DMS53 (cell line): ENCODE measurements around the gene TBC1D14.
"Not testable (repeated sequence)": the region's sequence is repeated elsewhere in the genome, so short reads cannot be mapped to it uniquely, and the experiment has no call there.

Experiments
- DNase-seq: peaks from one replicate; lab custom pipeline; 2025; lab: John Stamatoyannopoulos, UW

TBC1D14 gene

DNA sequence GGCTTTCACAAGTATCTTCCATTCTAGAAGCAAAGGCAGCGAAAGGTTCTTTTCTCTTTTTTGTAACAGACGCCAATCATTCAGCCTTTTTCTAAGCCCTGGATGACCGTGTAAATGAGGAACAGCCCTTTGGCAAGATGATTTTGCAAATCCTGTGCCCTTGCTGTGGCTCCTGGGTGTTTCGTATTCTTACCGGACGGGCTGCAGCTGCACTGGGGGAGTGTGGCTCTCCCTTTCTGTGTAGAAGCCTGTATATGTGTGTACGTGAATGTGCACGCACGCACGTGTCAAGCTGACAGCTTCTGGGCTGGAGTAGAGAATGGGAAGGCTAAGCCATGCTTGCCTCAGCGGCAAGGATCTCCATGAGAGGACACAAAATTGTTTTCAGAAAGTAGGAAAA, 150.0 kb downstream of the TBC1D14 start:
- no peak for DNase-seq

DNA sequence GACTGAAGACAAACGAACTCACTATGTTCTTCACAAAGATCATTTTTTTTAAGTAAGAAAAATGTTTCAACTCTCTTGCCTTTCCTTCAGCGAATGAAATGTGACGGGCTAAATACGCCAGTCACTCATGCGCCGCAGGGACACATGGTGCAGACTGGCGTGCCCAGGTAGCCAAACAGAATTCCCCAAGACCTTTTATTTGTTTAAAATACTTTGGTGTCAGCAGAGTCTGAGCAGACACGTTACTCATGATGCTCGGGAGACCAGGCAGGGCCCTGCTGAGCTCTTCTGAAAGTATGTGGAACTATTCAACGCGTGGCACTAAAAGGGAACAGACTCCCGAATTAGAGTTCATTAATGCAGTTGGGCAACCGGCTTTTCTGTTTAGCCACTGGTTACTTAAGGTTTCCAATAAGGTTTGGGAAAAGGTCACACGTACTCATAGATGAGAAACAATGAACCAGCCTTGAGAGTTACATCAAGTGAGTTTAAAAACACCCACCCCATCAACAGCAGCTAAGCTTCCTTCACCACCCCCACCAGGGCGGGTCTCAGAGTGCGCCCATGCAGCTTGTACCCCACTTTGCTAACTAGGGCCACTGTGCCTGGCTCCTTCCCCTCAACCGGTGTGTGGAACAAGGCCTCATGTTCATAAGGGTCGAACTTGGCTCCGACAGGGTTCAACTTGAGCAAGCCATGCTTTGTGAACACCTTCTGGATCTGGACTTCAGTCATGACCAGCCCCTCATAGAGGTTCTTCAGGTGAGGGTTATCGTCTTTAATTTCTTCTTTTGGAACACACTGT, 150.9 kb downstream of the TBC1D14 start:
- no peak for DNase-seq

DNA sequence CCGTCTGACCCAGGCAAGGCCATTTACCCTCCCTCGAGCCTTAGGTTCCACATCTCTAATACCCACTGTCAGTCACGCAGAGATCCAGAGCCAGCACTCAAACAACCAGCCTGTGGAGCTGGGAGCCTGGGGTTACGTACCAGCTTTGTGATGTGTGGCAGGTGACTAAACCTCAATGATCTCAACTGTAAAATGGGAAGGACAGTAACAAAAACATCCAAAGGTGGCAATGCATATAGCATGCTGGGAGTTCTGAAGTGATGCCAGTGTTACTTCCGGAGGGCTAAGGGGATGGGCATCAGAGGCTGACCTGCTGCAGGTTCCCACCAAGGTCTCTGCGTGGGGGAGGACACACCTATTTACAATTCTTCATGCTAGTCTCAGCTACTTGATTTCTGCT, 152.2 kb downstream of the TBC1D14 start:
- DNase-seq: no peak

DNA sequence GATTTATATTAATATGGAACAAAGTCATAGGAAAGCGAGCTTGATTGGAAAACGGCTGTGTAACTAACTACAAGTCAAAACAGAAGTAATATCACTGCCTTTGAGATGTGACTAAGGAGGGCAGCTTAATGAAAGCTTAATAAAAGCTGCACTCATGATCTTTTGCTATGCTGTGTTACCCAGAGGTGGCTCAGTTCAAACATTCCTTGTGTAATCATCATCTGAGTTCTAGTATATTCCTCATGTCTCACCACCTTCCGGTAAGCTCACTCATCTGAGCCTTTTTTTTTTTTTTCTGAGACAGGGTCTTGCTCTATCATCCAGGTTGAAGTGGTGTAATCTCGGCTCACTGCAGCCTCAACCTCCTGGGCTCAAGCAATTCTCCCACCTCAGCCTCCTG, 153.2 kb downstream of the TBC1D14 start:
- DNase-seq: no peak

DNA sequence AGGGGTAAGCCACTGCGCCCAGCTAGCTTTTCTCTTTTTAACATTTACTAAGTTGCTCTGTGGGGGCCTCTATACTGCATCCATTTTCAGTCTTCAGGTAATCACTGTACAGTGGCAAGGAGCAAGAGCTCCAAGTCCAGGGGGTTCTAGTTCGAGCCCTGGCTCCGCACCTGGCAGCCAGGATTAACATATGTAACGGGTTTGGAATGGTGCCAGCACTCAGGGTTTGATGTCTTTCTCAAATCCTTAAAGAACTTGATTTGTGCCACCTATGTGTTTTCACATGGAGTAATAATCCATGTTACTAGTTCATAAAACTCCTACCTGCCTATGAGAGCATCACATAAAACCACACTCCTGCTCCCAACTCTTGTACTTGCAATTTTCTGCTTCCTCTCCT, 153.7 kb downstream of the TBC1D14 start:
- no peak for DNase-seq

DNA sequence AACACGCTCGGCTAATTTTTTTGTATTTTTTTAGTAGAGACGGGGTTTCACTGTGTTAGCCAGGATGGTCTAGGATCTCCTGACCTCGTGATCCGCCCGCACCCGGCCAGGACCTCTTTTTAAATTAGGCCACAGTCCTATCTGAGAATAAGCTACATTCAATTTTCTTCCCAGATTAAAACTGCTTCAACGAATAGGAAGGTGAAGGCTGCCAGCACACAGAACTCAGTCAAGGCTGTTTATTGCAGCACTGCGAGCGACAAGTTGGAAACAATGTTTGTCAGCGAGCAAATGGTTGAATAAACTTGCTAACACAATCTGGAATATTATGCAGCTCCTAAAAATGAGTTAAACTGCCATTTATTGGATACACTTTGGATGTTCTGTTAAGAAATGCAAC, 156.4 kb downstream of the TBC1D14 start:
- DNase-seq: no peak

DNA sequence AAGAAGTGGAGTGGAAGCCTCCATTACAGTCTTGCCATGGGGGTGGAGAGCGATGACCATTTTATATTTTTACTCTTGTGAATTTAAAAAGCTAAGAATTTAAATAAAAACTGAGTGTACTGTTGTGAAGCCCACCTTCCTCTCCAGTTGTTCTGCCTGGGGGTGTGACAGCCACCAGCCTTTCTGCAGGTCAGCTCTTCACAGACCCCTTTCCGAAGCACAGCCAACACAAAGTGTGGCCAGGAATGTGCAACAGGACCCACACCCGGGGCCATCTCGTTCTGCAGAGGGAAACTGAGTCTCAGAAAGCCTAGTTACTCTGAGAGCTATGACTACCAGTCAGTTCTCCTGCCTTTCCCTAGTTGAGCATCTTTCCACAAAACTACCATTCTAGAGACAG, 156.9 kb downstream of the TBC1D14 start:
- DNase-seq: no peak

DNA sequence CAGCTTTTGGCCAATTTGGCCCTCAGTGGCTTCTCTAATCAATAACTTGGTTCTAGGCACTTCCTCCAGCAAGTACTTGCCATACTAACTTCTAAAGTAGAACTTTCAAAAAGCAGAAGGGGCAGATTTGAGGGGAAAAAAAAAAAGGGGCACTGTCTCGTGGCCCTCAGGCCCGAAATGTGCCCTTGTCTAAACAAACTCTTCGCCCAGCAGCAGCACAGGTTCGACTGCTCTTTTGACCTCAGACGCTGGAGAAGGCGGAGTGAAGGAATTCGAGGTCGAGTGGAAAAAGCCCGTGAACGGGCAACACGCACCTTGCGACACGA, 157.5 kb downstream of the TBC1D14 start:
- no peak for DNase-seq

DNA sequence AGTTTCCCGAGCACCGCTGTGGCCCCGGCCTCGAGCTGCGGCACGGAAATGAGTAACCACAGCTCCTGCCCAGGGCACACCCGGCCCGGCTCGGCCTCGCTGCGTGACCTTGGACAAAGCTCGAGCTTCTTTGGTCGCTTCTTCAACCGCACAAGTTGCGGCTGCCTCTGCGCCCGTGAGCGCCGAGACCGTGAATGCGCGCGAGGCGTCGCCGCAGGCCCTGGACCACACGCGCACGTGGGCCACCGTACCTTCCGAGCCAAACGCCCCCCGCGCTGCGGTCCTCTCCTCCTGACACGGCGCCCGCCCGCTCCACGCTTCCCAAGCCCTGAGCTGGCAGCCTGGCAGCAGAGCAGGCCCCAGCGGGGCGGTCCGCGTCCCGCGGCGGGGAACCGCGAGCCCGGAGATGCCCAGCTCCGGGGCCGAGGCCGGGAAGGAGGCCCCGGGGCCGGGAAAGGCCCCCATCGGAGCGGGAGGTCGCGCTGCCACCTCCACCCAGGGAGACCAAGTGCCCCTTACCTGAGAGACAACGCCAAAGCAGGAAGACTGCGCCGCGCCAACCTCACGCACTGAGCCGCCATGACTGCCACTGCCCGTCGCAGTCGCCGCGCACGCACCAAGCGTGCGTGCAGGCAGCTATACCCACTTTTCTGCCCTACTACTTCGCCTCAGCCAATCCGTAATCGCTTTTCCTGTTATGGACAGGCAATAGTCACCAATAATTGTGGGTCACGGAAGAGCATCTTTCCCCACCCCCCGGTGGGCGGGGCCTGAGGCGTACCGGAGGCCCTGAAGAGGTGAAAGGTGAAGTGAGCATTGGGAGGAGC, 158.0 kb downstream of the TBC1D14 start, which contains the start of gene GRPEL1:
Gene GRPEL1, minus strand, starts transcription at position 613 of the 827 bp plus-strand sequence. Its CDS starts 32 bp downstream, at position 581.
- DNase-seq: peak; percentile 100

DNA sequence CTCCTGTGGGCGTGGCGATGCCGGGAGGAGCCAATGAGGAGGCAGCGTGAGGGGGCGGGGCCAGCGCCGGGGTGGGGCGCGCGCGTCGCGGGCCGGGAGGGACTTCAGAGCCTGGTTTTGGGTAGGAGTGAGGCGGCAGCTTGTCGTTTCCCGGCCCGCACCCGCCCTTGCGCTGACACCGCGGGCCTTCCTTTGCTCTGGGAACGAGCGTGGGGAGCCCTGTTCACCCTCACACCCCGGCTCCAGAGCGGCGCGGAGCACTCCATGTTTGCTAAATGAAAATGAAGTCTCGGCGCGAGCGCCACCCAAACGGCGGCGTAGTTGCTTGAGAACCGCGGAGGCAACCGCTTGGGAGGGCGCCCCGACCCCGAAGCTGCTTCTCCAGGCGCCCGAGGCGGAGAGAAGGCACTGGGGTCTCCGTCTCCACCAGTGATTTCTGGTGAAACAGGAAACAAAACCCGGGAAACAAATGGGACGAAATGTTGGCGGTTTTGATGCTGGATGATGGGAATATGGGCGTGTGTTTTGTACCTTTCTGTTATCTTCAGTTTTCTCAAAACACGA, 158.7 kb downstream of the TBC1D14 start:
- no peak for DNase-seq

DNA sequence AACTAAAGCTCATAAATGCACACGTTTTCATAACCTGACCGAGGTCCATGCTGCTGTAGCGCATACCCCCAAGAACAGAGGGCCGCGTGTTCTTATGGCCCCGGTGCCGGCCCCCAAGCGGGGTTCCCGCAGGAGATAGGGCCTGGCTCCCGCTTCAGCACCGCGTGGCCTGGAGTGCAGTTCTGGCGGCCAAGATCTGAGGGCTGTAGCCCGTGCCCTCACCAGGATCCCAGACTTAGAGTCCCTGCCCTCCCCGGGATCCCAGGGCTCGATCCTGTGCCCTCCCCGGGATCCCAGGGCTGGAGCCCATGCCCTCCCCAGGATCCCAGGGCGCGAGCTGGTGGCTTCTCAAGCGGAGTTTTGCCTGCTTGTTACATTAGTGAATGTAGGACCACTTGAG, 159.3 kb downstream of the TBC1D14 start:
- peak; percentile 61 for DNase-seq

DNA sequence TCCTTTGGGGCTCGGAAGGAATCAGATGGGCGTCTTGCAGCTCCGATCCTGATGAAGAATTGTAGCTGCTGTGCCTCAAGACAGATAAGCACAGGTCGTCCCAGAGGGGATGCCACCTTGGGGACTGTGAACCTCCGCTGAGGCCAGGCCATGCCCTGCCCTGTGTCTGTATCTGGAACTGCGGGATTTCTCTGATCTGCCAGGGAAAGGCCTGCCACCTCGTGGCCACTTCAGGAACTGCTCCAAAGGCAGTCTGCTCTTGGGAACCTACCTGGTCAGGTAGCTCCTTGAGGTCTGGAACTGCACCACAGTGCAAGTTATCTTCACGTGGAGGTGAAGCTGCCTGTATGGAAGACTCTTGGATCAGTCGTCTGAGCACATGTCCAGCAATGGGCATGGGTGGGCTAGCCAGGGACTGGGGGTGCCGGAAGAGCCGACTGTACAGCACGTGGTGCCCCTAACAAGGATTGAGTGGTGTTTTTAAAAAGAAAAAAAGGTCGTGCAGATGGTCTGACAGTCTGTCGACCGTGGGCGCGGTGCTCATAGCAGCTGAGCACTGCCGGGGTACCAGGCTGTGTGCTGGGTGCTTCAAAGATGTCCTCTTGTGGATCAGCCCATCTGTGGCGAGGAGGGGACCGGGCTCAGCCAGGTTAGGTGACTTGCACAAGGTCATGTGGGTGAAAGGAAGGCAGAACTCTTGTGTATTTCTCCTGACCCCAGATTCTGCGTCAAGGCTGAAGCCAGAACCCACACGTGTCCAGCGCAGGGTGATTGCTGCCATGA, 161.3 kb downstream of the TBC1D14 start:
- DNase-seq: peak; percentile 95

DNA sequence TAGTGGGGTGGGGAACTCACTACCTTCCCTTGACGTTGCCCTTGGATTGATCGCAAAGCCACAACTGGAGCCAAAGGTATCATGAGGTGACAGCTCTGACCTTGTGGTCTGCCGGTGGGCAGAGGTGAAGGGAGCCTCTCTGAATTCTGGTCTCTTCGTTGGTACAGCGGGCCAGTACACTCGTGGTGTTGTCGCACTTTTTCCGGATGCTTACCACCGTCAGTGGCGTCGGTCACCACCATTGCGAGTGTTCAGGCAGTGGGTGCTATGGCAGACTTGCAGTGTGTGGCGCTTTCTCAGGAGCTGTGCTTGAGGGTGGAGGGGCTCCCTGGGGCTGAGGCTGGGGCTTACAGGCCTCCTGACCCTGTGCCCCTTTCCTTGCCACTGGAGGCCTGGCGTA, 163.4 kb downstream of the TBC1D14 start:
- no peak for DNase-seq

DNA sequence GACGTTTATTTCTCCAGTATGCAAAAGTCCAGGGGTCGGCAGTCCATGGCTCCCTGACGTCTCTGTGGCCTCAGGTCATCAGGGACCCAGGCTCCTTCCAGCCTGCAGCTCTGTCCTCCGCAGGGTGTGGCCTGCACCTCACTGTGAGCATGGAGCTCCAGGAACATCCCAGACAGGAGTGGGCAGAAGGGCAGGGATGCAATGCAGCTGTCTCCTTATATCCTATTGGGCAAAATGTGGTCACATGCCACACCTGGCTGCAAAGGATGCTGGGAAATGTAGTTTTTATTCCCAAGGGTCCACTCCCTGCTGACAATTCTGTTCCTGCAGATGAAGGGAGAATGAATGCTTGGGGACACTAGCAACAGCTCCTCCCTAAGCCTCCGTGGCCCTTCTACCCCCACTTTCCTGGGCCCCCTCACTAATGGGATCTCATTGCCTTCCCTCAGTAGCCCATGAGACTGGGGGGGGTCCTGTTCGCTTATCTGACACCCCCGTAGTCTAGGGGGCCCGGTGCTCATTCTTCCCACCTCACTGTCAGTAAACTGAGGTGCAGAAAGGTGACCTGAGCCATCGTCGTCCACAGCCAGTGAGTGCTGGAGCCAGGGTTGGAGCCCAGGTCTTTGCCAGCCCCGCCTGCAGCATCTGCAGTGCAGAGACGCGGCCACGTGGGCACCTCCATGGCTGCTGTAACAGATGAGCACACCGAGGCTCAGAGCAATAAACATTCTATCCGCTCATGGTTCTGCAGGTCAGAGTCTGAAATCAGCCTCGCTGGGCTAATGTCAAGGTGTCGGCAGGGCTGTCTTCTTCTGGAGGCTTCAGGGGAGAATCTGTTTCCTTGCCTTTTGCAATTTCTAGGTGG, 164.1 kb downstream of the TBC1D14 start:
- peak; percentile 86 for DNase-seq

DNA sequence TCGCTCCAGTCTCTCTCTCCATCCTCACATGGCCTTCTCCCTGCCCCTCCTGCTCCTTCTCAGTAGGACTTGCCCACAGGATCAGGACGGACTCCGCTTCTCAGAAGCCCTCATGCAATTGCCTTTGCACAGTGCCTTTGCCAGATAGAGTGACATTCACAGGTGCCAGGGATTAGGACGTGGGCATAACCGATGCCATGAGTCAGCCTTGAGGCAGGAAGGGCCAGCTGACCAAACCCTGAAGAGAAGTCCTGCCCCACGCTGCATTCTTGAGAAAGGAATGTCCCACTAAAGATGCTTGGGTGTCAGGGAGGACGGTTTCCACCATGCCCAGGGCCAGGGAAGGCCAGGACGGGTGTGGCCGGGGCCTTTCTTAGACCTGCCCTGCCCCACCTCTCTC, 164.8 kb downstream of the TBC1D14 start:
- no peak for DNase-seq

DNA sequence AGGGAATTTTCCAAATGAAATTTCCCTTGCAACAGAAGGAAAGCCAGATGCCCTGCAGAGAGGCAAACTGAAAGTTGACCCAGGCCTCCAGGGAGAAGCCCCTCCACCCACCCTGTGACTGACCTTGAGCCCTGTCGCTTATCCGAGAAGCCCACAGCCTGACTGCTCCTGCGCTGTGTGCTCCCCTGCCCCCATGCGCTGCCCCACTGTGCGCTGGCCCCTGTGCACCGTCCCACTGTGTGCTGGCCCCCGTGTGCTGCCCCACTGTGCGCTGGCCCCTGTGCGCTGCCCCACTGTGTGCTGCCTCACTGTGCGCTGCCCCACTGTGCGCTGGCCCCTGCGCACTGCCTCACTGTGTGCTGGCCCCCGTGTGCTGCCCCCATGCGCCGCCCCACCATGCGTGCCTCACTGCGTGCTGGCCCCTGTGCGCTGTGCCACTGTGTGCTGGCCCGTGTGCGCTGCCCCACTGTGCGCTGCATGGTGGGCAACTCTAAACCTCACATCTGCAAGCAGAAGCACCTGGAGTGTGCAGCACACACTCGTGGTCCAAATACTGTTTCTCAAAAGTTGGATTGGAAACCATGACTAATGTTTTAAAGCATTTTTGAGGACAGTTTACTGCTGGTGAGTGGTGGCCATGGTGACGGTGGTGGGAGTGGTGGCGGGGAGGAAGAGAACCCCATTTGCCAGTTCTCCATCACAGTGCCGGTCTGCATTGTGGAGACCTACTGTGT, 166.5 kb downstream of the TBC1D14 start:
- DNase-seq: no peak

DNA sequence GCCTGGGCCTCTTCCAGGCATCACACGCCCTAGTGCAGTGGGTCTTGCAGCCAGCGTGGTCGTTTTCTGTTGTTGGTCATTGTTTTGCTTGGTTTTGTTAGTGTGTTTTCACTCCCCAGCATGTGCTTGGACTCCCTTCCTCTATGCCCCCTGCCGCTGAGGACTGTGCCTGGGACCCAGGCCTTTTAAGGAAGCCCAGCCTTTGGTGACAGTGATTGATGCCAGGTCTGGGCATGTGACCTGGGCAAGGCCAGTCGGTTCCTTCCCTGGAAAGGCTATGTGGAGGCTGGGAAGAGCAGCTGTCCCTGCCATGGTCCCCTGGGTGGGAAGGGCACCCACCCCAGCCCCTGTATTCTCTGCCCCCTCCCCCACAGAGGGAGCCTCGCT, 167.1 kb downstream of the TBC1D14 start:
- DNase-seq: no peak

DNA sequence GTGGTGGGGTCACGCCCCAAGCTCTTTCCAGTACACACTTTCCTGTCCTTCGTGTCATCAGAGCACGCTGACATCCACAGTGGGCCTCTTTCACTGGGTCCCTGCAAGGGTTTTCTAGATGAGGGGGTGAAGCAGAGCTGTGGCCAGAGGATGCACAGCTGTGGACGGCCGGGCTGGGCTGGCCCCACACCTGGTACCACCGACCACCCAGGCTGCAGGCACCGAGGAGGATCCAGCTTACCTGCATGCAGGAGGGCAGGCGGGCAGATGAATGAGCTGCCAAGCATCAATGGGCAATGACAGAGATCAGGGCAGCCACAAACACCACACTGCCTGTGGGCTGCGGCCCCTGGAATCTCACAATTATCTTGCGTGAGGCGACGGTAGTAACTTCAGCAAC, 167.7 kb downstream of the TBC1D14 start:
- no peak for DNase-seq

DNA sequence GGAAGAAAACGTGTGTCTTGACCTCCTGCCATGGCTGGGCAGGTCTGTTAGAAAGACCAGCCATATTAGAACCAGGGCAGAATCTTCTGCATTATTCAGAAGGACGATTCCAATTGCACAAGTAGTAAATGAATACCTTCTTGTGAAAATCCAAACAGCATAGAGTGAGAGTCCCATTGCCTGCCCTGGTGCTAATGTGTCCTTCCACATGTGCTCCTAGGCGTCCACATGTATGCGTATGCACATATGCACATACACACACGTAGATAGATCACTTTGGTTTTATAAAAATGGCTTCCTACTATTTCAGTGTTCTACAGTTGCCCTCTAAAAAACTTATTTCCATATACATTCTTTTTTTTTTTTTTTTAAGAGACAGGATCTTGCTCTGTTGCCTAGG, 168.4 kb downstream of the TBC1D14 start:
- DNase-seq: no peak

DNA sequence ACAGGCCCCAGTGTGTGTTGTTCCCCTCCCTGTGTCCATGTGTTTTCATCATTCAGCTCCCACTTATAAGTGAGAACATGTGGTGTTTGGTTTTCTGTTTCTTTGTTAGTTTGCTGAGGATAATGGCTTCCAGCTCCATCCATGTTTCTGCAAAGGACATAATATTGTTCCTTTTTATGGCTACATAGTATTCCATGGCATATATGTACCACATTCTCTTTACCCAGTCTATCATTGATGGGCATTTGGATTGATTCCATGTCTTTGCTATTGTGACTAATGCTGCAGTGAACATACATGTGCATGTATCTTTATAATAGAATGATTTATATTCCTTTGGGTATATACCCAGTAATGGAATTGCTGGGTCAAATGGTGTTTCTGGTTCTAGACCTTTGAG, 169.9 kb downstream of the TBC1D14 start:
- DNase-seq: not testable (repeated sequence)

DNA sequence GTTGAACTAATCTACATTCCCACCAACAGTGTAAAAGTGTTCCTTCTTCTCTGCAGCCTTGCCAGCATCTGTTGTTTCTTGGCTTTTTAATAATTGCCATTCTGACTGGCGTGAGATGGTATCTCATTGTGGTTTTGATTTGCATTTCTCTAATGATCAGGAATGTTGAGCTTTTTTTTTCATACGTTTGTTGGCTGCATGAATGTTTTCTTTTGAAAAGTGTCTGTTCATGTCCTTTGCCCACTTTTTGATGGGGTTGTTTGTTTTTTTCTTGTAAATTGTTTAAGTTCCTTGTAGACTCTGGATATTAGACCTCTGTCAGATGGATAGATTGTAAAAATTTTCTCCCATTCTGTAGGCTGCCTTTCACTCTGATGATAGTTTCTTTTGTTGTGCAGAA, 170.3 kb downstream of the TBC1D14 start:
- not testable (repeated sequence) for DNase-seq
